GM19043 (cell line): ENCODE measurements around the gene PSAPL1.
"Not testable (repeated sequence)": the region's sequence is repeated elsewhere in the genome, so short reads cannot be mapped to it uniquely, and the experiment has no call there.

Experiments
- ATAC-seq: cut with Tn5 transposase; IDR thresholded peaks from one replicate; pipeline ENCODE4 v1.9.1; 2021; ENCODE audit warnings: low read depth; ENCODE audit not compliant: unreplicated experiment

Gene PSAPL1

GRCh38 chr4:7459471-7459870, 24.7 kb upstream of the PSAPL1 start:
- ATAC-seq: no peak

- no peak for ATAC-seq
These were observed 23.7 kb upstream of the PSAPL1 start for GRCh38 chr4:7458477-7458876.

GRCh38 chr4:7458066-7458425, 23.3 kb upstream of the PSAPL1 start:
- ATAC-seq: no peak

GRCh38 chr4:7457201-7458065, 22.7 kb upstream of the PSAPL1 start:
- no peak for ATAC-seq

DNA sequence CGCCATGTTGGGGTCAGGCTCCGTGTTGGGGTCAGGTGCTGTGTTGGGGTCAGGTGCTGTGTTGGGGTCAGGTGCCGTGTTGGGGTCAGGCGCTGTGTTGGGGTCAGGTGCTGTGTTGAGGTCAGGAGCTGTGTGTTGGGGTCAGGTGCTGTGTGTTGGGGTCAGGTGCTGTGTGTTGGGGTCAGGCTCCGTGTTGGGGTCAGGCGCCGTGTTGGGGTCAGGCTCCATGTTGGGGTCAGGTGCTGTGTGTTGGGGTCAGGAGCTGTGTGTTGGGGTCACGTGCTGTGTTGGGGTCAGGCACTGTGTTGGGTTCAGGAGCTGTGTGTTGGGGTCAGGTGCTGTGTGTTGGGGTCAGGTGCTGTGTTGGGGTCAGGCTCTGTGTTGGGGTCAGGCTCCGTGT, 18.1 kb upstream of the PSAPL1 start:
- ATAC-seq: not testable (repeated sequence)

GRCh38 chr4:7451800-7452199, 17.1 kb upstream of the PSAPL1 start:
- ATAC-seq: no peak

- no peak for ATAC-seq
These were observed 16.7 kb upstream of the PSAPL1 start for GRCh38 chr4:7451434-7451789.

- ATAC-seq: no peak
These were observed 16.2 kb upstream of the PSAPL1 start for GRCh38 chr4:7450775-7451433.

DNA sequence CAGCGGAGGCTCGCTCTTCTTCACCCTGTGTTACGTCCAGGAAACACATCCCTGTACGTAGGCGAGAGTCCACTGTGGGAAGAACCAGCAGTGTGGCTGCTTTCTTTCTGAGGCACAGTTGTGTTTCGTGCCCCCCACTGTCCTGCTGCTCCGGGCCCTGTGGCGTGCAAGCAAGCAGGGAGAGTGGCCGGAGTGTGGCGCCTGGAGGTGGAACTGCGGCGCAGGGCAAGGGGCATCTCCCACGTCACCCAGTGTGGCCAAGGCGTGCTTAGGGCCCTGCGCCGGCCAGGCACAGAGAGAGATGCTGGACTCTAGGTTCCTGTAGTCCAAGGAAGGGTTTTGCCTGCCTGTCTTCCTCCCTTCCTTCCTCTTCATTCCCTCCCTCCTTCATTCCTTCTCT, 13.3 kb upstream of the PSAPL1 start:
- no peak for ATAC-seq

DNA sequence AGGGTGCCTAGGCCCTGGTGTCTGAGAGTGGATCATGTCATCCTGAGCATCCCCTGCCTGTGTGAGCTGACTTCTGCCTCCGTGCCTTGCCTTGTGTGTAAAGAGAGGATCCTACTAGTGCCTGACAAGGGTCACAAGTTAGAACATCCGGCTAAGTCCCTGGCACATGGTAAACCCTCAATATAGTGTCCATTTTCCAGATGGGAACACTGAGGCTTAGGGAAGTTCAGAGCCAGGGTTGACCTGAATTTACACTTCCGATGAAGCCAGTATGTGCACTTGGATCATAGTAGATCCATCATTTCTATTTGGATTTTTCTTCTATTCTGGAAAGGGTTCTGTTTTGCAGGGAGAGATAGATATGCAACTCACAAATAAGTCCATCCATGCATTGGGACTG, 12.5 kb upstream of the PSAPL1 start:
- ATAC-seq: no peak

DNA sequence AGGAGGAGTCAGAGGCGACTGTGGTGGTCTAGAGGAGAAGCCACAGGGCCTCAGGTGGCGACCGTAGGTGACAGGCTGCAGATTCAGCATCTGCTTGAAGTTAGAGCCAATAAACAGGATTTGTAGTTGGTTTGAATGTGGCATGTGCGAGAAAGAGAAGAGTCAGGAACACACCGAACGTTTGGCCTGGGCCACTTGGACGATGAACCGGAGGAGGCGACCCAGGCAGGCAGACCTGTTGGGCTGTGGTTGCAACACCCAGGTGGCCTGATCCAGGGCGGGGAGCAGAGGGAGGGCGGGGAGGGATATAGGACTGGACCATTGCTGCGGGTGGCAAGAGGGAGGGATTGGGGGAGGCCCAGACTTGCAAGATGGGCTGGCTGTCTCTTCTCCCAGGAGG, 10.0 kb upstream of the PSAPL1 start:
- ATAC-seq: no peak

DNA sequence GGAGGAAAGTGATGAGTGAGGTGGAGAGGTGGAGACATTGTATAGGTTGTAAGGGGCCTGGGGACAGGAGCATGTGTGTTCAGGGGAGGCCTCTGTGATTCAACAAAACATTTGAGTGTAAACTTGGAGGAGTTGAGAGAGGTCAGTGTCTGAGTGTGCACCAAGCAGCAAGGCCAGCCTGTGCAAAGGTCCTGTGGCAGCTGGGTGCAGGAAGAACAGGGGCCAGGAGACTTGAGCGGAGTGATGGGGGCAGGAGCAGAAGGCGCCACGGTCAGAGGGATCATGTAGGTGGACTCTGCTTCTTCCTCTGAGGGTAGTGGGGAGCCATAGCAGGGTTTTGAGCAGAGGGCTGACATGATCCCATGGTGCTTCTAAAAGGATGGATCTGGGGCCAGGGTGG, 9.6 kb upstream of the PSAPL1 start:
- ATAC-seq: no peak

DNA sequence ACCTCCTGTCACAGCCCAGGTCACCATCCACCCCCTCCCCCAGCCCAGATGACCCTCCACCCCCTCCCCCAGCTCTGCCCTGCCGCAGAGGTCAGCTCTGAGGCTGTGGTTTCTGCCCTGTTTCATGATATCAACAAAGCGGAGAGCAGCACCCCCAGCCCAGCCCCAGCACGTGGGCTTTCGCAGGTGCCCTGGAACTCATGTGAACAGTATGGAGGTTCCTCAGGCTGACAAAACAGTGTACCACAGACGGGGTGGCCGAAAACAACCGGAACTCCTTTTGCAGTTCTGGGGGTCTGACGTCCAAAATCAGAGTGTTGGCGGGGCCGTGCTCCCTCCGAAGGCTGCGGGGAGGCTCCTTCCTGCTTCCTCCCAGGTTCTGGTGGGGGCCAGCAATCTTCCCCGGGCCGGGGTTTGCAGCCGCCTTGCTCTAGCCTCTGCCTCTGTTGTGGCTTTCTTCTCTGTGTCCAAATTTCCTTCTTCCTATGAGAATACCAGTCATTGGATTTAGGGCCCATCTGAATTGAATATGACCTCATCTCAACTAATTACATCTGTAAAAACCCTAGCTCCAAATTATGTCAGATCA, 7.9 kb upstream of the PSAPL1 start:
- ATAC-seq: no peak

GRCh38 chr4:7441201-7441600, 6.5 kb upstream of the PSAPL1 start:
- no peak for ATAC-seq

DNA sequence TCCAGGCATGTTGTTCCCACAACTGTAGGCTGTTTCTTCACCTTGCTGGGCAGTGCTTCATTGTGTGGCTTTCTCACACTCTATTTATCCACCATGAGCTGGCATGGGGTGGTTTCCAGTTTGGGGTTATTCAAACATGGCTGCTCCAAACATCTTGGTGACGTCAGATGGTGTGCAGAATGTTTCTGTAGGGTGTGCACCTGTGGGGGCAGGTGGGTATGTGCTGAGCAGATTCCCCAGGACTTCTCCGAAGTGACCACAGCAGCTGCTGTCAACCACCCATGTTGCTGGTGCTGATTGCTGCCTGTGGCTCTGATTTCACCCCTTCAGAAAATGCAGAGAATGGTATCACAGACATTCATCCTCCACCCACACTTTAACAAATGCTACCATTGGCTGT, 5.0 kb upstream of the PSAPL1 start:
- ATAC-seq: no peak

- no peak for ATAC-seq
These were observed 1.5 kb upstream of the PSAPL1 start for GRCh38 chr4:7436256-7436655.

DNA sequence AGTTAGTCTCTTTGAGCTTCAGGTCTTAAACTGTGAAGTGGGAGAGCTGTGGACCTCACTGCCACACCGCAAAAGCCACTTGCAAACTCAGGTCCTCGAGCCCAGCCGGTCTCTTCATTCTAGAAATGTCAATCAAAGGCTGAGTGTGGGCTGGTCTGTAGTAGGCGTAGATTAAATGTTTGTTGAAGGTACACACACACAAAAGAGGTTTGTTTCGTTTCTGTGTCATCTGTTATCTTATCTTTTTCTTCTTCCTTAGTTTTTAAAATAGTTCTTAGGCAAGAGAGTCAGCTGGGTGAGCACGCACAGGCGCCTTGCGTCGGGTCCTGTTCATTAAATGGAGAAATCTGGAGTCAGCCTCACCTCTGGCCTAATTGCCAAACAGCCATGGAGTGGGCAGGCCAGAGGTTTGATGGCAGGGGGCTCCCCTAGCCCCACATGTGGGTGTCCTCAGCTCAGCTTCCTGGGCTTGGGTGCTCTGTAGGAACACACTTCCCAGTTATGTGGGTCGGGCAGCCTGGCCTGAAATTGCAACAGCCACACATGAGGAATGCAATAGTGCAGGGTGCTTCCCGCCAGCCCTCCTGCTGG, 836 bp upstream of the PSAPL1 start:
- no peak for ATAC-seq

- ATAC-seq: no peak
These were observed 477 bp downstream of the PSAPL1 start for GRCh38 chr4:7434141-7434765.

GRCh38 chr4:7433376-7434140, 1.2 kb downstream of the PSAPL1 start:
- ATAC-seq: no peak
